GM18517 (cell line): Measurements from ENCODE around the gene DNAJA1.
"Not testable (repeated sequence)": the region's sequence is repeated elsewhere in the genome, so short reads cannot be mapped to it uniquely, and the experiment has no call there.

ENCODE experiments used
- ATAC-seq: cut with Tn5 transposase; IDR thresholded peaks from one replicate; pipeline ENCODE4 v1.9.1; 2021; ENCODE audit warnings: mild to moderate bottlenecking, moderate library complexity; ENCODE audit not compliant: unreplicated experiment

Gene DNAJA1

GRCh38 chr9:33080534-33080933, 55.5 kb downstream of the DNAJA1 start:
- no peak for ATAC-seq

GRCh38 chr9:33081128-33081851, 56.2 kb downstream of the DNAJA1 start:
- ATAC-seq = peak; percentile 57

GRCh38 chr9:33082128-33082527, 57.1 kb downstream of the DNAJA1 start:
- no peak for ATAC-seq

- no peak for ATAC-seq
Observed at GRCh38 chr9:33082538-33083326, 57.7 kb downstream of the DNAJA1 start.

GRCh38 chr9:33085672-33086071, 60.6 kb downstream of the DNAJA1 start:
- not testable (repeated sequence) for ATAC-seq
